Stimulated activated CD8-positive, alpha-beta memory T cell treated with anti-CD3 and anti-CD28 coated beads, Interleukin-2, amount 100 ng/mL, for 1 hour (primary cell): Measurements from ENCODE around the gene RBM17.
A peak's percentile ranks its signal among the peaks of the same experiment; 100 is the strongest.
"Not testable (repeated sequence)": the region's sequence is repeated elsewhere in the genome, so short reads cannot be mapped to it uniquely, and the experiment has no call there.

Source experiments
- DNase-seq, 2 donors: peaks; one replicate each; pipeline ENCODE4 v3.0.0-alpha.2; 2020; ENCODE audit warnings: low read depth in 2 of 2

RBM17 gene

DNA sequence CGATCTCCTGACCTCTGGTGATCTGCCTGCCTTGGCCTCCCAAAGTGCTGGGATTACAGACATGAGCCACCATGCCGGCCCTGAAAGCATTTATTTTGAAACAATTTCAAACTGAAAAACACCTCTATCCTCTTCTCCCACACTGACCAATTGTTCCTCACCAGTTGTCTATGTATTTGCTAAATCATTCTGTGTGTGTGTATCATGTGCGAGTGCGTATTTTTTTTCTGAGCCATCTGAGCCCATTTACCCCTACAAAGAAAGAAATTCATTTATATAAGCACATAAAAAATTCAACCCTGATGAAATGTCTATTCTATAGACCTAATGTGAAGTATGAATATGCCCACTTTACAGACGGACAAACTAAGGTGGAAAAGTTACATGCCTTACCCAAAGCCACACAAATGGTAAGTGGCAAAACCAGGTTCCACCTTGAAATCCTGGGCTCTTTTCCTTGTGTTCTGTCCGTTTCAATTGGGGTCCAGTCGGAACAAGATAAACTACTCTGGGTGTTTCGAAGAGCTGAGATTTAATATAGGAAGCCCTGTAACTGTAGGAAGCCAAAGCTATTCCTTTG, 46.8 kb downstream of the RBM17 start:
- no peak for DNase-seq

DNA sequence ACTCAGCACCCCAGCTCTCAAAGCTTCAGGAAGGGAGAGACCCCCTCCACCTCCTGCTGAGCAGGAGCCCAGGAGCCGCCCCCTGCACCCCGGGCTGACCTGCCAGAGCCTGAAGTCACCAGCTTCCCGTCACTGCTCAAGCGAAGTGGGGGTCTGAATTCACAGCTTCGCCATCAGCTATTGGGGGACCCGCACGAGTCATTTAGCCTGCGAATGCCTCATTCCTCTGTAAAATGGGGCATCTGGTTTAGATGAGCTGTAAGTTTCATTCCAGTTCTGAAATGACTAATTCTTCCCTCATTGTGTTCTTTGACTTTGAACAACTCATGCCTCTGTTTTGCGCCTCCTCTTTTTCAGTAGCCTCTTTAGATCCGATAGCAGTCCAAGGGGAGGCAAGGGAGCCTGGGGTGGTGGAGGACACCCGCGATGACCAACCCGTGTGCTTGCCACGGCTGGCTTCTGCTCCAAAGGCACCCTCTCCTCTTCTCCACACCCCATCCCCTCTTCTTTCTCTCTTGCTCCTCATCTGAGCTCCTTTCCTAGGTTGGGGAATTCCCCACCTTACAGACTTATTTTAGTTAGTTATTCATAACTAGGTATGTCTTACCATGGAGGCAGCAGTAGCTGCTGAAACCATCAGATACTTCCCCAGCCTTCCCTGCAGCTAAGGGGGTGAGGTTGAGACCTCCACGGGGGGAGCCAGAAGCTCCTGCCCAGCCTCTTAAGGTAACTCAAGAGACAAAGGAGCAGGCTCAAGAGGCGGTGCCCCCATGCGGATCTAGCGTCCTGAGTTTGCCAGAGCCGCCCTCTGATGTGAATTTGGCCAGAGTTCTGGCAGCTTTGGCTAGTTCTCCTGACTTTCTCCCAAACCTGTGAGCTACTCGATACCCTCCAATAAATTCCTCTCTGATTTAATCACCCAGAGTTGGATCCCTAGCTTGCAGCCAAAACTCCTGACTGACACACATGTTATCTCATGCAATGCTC, 47.7 kb downstream of the RBM17 start:
- no peak for DNase-seq

DNA sequence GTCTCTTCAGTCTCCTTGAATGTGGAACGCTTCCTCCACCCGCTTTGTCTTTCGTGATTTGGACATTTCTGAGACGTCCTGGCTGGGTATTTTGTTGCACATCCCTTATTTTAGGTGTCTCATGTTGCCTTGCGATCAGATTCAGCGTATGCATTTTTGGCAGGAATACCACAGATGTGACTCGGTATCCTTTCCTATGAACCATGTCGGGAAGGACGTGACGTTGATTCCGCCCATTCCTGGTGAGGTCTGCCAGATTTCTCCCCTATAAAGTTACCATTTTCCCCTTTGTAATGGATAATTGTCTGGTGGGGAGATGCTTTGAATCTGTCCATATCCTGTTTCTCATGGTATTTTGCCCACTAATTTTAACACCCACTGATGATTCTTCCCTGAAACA, 49.6 kb downstream of the RBM17 start:
- DNase-seq = no peak

DNA sequence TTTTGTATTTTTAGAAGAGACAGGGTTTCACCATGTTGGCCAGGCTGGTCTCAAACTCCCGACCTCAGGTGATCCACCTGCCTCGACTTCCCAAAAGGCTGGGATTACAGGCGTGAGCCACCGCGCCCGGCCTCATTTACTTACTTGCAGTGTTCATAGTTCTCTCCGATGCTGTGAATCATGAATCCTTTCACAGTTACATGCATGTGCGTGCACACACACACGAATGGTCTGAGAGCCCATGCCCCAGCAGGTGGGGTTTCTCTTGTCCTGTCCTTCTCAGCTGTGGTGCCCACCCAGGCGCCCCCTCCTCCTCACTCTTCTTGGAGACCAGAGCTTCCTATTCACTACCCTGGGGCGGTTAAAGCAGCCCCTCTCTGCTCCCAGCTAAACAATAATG, 50.6 kb downstream of the RBM17 start:
- DNase-seq = no peak

DNA sequence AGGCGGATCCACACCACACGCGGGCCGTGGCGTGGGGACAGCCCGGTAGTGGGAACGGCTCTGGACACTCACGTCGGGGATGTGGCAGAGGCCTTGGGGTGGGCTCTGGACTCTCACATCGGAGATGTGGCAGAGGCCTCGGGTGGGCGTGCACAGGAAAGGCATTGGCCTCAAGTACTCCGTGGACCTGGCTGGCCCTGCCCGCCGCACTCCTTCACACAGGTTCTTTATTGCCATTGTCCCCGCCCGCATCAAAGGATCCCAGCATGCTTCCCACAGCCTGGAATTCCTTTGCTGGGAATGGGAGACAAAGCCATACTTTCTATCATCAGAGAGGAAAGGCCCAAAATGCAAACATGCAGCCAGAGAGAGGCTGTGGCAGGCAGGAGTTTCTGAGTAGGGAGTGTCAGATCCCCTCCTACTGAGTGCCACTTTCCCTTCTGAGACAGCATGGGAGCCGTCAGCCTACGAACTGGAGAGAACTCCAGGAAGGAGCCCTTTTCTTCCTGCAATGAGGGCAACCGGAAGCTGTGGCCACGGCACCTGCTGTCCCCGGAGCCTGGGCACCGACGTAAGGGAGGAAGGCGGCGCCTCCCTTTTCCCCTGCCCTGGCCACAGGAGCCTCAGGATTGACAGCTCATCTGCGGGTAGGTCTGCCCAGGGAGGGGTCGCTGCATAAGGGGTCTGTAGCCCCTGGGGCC, 51.5 kb downstream of the RBM17 start:
- no peak for DNase-seq

DNA sequence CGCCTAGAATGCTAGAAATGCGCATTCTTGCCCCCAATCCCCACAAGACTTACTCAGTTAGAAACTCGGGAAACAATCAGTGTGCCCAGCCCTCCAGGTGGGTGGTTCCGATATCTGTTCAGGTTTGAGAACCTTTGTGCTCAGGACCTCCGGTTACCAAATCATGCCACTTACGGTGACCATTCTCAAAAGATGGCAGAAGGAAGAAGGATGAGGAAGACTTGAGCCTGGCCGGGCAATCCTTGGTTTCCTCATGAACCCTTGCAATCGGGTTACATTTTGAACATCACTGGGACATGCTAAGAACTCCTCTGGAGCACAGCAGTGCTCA, 52.1 kb downstream of the RBM17 start:
- DNase-seq = no peak

DNA sequence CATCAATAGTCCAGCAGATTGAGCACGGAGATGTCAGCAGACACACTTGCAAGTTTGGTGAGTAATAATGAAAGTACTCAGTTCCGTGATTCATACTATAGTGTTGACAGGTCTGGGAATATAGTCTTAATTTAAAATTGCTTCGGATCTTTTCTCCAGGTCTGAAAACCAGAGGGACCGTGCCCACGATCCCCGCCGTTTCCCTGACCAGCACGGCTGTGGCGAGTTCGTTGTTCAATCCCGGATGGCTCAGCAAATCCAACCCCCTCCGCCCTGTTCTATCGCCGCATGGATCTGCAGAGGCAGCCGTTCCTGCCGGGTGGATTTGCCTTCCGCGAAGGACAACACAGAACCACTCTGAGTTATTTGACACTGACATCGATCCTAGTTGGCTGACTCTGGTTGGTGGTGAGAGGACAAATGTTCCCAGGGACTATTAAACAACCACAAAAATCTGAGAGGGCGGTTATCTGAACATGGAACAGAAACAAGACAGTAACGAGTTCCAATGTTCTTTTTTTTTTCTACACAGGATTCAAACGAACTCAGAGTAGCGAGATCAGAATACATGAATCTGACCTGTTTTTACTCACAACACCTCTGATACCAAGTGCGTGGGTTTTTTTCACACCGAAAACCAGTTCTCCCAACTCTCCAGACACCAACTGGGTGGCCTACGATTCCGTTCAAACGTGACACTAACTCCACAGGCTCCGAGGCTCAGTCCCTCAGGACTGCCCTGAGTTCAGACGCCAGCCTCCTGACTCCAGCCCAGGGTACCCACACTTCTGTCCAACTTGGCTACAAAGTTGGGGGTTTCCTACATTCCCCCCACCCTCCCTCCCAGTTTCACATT, 52.7 kb downstream of the RBM17 start:
- no peak for DNase-seq

DNA sequence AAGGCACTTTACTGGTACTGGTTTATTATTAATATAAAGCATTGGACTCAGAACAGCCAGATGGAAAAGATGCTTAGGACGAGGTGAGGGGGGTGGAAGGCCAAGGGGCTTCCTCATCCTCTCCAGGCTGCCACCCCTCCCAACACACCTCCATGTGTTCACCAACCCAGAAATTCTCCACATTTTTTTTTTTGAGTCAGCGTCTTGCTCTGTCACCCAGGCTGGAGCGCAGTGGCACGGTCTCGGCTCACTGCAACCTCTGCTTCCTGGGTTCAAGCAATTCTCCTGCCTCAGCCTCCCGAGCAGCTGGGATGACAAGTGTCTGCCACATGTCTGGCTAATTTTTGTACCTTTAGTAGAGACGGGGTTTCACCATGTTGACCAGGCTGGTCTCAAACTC, 53.4 kb downstream of the RBM17 start:
- not testable (repeated sequence) for DNase-seq

DNA sequence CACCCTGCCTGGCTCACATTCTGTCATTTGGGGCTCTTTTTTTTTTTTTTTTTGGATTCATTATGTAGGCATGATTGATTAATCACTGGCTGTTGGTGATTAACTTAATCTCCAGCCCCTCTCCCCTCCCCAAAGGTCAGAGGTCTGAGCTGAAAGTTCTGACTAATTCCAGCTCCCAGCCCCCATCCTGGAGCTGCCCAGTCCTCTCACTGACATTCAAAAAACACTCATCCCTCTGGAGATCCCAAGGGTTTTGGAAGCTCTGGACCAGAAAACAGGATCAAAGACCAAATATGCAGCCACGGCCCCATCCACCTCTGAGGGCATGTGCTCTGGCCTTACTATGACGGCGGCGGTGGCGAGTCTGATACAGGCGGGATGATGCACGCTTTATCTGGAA, 53.8 kb downstream of the RBM17 start:
- no peak for DNase-seq

DNA sequence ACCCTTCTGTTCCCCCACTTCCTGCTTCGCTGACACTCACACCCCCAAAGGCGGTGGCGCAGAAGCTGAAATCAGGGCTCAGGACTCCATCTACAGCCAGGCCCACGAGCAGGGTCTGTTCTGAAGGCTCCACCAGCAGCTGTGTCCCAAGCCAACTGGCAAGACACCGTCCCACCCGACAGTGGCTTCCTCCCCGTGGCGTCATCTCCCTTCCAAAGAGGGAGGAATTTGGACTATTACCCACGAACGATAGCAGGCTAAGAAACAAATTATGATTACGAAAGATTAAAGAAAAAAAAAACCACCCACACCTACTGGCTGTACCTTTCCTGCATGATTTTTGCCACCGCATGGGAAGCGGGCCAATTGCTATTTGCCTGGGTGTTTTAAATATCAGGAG, 54.3 kb downstream of the RBM17 start:
- no peak for DNase-seq

DNA sequence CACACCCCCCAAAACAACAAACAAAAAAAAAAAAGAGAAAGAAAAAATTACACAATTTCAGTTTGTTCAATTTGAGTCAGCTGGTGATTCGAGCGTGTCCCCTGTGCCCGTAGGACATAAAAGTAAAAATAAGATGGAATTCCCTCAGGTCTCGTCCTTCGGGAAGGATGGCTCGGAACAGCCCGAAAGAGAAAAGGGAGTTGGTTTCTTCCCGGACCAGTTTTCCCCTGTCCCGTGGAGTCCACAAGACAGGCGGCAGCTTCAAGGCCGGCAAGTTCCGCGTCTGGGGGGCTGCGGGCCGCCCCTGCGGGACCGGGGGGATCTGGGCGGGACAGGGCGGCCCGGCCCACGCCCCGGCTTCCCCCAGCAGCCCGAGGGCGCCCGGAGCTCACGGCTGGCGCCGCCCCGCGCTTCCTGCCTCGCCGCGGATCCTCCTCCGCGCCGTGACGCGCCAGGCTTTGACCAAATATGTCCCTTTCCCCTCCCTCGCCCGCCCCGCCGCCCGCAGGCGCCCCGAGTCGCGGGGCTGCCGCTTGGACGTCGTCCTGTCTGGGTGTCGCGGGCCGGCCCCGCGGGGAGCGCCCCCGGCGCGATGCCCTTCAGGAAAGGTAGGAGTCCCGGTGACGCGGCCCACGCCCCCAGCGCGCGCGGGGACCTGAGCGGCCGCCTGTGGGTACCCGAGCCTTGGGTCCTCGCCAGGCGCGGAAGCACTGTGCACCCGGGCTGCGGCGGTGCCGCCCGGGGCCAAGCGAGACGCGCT, 55.8 kb downstream of the RBM17 start:
- peak; percentile 73 to 82 for DNase-seq

DNA sequence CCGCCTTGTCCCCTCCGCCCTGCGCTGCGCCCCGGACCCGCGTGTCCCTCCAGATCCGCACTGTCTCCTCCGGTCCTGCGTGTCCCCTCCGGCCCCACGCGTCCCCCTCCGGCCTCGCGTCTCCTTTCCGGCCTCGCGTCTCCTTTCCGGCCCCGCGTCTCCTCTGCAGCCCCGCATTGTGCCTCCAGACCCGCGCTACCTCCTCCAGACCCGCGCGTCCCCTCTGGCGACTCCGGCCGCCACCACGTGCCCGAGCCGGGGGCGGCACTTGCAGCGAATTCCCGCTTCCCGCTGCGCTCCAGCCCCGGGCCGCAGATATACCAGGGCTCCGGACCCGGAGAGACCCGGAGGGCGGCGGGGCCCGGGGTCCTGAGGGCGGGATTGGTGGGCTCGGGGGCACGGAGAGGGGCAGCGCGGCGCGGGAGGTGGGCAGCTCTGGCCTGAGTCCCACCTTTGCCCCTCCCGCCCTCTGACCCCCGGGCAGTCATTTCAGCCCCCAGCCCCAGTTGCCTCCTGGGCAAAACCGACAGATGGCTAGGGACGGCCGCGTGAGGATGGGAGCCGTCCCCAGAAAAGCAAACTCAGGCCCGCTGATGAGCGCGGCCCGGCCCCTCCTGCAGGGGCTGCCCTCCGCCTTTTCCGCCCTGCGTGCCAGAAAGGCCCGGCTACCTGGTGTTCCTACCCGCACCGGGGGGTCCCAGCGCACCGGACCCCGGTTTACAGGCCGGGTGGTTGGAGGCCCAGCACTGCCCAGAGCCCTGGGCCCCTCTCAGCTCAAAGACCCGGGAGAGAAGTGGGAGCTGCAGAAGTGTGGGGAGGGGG, 56.5 kb downstream of the RBM17 start:
- no peak for DNase-seq

DNA sequence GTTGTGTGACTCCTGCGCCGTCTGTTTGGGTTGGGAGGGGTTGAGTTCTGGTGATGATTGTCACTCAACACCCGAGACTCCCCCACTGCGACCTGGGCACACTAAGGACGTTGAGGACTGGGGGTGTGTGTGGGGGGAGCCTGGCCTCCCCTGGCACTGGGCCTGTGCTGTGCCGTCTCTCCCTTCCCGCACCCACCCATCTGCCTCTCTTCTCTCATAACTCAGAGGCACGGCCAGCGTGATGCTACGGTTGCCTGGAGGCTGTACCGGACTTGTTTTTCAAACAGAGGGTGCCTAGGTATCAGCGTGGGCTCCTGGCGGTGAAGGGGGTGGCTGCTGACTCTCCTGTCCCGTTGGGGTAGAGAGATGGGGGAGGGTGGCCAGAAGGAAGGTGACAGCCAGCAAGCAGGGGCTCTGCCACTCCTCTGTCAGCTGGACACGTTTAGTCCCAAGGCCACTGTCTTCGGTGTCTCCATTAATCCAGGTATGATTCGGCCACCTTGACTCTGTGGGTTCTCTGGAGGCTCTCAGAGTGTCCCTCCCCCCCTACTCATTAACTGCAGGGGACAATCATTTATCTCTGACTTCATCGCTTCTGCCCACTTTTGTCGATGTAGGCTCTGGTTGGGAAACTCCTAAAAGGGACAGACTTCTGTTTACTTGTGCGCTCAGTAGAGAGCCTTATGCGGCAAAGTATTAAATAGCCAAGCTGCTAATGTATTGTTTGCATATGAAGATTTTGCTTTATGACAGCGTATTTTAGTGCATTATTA, 57.4 kb downstream of the RBM17 start:
- no peak for DNase-seq

DNA sequence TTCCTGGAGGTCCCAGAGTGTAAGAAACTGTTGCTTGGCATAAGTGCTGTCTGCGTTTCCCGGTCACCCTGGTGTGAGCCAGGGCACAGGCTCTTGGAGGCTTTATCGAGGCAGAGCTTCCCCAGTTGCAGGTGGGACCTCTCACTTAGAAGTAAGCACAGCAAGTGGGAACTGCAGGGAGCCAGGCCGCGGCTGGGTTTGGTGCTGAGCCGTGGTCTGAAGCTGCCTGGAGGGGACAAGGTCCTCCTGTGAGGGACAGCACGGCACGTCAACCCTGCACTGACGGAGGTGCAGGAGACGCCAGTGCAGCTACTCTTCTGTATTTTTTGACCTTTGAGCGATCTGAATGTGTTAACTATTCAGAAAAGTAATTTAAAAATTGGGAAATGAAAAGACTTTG, 58.1 kb downstream of the RBM17 start:
- DNase-seq = no peak

DNA sequence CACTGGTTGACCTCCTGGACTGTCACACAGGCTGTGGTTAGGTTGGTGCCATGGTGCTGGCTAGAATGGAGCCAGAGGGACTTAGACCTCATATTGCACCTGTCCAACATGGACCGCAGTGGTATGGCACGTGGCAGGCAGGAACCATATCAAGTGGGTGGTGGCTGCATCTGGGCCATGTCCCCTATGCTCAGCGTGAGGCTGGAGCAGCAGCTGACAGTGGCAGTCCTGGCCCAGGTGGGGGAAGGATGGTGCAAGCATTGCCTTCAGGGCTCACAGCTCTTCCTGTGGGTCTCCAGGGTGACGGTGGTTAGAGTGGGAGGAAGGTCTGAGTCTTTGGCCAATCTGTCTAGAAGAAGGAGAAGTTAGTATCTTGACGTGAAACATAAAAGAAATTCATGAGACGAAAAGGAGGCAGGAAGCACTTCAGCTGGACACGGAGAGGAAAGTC, 59.4 kb downstream of the RBM17 start:
- DNase-seq = no peak

DNA sequence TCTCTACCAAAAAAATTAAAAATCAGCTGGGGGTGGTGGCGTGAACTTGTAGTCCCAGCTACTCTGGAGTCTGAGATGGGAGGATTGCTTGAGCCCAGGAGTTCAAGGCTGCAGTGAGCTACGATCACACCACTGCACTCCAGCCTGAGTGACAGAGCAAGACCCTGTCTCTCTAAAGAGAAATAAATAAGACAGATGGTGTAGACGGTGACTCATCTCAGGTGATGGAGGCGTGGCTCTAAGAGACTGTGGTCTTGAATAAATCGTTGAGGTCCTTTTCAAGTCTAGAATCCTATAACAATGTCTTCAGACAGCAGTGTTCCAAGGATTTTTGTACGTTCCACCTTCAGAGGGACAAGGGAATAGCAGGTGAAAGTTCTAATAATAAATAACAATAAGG, 60.1 kb downstream of the RBM17 start:
- DNase-seq = no peak

DNA sequence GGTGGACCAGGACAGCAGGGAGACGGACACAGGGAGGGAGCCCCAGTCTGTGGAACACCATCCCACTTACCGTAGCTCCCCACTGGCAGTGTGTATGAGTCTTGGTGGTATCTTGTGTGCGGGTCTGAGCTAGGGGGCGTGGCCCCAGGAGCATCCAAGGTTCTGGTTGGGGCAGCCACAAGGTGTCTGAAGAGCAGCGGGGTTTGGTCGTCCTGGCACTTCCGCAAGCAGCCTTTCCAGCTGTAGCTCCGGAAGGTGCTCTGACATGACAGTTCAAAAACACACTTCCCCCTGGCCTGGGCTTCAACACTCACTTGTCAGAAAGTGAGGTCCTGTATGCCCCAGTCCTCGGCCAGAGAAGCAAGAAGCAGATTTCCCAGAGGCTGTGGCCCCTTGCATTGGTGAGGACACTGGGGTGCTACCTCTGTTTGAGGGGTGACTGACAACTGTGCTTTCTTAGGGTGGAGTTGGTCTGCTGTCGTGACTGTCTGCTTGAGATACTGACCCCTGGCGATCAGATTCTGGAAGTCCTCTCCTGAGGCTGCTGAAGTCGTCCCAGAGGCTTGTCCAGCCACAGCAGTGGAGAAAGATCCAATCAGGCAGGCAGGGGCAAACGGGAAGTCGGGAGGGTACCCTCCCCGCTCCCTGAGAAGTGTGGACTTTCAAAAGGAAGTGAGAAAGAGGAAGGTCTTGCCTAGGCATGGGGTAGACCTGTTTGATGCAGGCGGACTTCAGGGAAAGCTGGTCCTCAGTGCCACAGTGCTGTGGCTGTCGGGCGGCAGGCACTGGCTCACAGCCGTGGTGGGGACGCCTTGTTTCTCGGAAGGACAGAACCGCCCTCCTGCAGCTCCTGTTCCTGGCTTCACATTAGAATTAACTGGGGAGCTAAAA, 62.5 kb downstream of the RBM17 start:
- DNase-seq = no peak

DNA sequence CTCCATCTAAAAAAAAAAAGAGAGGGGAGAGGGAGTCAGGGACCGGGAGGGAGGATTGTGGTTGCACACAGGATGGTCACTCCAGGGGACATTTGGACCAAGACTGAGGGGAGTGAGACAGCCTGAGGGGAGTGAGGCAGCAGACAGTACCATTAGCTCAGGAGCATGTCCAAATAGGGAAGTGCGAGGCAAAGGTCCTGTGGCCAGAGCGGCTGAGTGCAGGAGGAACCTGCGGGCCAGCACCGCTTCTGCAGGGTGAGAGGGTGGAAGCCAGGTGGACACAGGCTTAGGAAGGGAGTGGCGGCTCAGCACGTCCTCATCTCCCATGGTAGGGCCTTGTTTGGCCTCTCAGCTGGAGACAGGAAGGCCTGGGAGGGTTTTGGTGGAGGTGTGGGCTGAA, 65.0 kb downstream of the RBM17 start:
- DNase-seq = no peak
